Dendritic cell treated with granulocyte-macrophage colony-stimulating factor and Interleukin-4, amounts not matched to agents 40 ng/mL and 50 ng/mL, for 4 days (primary cell): ENCODE measurements around the gene KCND3.

Experiments
- H3K27ac Mint-ChIP-seq: one replicate; pipeline ENCODE4 v1.8.0; 2022; ENCODE audit warnings: mild to moderate bottlenecking, mixed read lengths
- H3K27me3 Mint-ChIP-seq: one replicate; pipeline ENCODE4 v1.8.0; 2022; ENCODE audit warnings: mild to moderate bottlenecking, mixed read lengths
- H3K36me3 Mint-ChIP-seq: one replicate; pipeline ENCODE4 v1.8.0; 2022; ENCODE audit warnings: low read depth, mixed read lengths
- H3K4me1 Mint-ChIP-seq: one replicate; pipeline ENCODE4 v1.8.0; 2022; ENCODE audit warnings: low read depth, mixed read lengths
- H3K4me3 Mint-ChIP-seq: one replicate; pipeline ENCODE4 v1.8.0; 2022; ENCODE audit warnings: mild to moderate bottlenecking, moderate library complexity, mixed read lengths
- H3K9me3 Mint-ChIP-seq: one replicate; pipeline ENCODE4 v1.8.0; 2022; ENCODE audit warnings: mixed read lengths
- intact Hi-C: fragments of 100-400 bp; cut with micrococcal nuclease; formaldehyde crosslinking; loops from one replicate; pipeline ENCODE4 v1.15.0; 2022

The KCND3 gene

GRCh38 chr1:111961016-111961415 lies 28.5 kb downstream of the KCND3 start:
- H3K9me3 Mint-ChIP-seq = no peaks in the 10 kb centered on the region
- no peak overlapping the region for H3K4me3 Mint-ChIP-seq
- peaks cover 20% of the 10 kb centered on the region for H3K27me3 Mint-ChIP-seq
- intact Hi-C loops = no loop called here
- H3K36me3 Mint-ChIP-seq = no peaks in the 10 kb centered on the region
- H3K4me1 Mint-ChIP-seq = no peaks in the 10 kb centered on the region
- H3K27ac Mint-ChIP-seq = no peak overlapping the region

- no peak overlapping the region for H3K27ac Mint-ChIP-seq
- intact Hi-C loops = no loop called here
- H3K36me3 Mint-ChIP-seq = no peaks in the 10 kb centered on the region
- H3K4me1 Mint-ChIP-seq = no peaks in the 10 kb centered on the region
- no peaks in the 10 kb centered on the region for H3K9me3 Mint-ChIP-seq
- peaks cover 17% of the 10 kb centered on the region for H3K27me3 Mint-ChIP-seq
- H3K4me3 Mint-ChIP-seq = no peak overlapping the region
Observed at GRCh38 chr1:111959436-111959835, 30.0 kb downstream of the KCND3 start.

- no peaks in the 10 kb centered on the region for H3K9me3 Mint-ChIP-seq
- peaks cover 13% of the 10 kb centered on the region for H3K27me3 Mint-ChIP-seq
- H3K27ac Mint-ChIP-seq = no peak overlapping the region
- H3K4me1 Mint-ChIP-seq = no peaks in the 10 kb centered on the region
- no peaks in the 10 kb centered on the region for H3K36me3 Mint-ChIP-seq
- intact Hi-C loops = no loop called here
- H3K4me3 Mint-ChIP-seq = no peak overlapping the region
Observed at GRCh38 chr1:111958851-111959250, 30.6 kb downstream of the KCND3 start.

- Mint-ChIP-seq H3K27me3 (peaks cover 9% of the 10 kb centered on the region), H3K36me3 (no peaks in the 10 kb centered on the region), H3K4me3 (no peak overlapping the region), H3K4me1 (no peaks in the 10 kb centered on the region), H3K9me3 (no peaks in the 10 kb centered on the region), H3K27ac (no peak overlapping the region)
- intact Hi-C loops = no loop called here
Observed at GRCh38 chr1:111958075-111958474, 31.4 kb downstream of the KCND3 start.

GRCh38 chr1:111956155-111956771 lies 33.2 kb downstream of the KCND3 start:
- H3K27me3 Mint-ChIP-seq = peaks cover 11% of the 10 kb centered on the region
- intact Hi-C loops = no loop called here
- H3K27ac Mint-ChIP-seq = no peak overlapping the region
- no peak overlapping the region for H3K4me3 Mint-ChIP-seq
- H3K4me1 Mint-ChIP-seq = no peaks in the 10 kb centered on the region
- H3K36me3 Mint-ChIP-seq = no peaks in the 10 kb centered on the region
- H3K9me3 Mint-ChIP-seq = no peaks in the 10 kb centered on the region

GRCh38 chr1:111955755-111956154 lies 33.7 kb downstream of the KCND3 start:
- Mint-ChIP-seq H3K27ac (no peak overlapping the region), H3K27me3 (peaks cover 11% of the 10 kb centered on the region), H3K9me3 (no peaks in the 10 kb centered on the region), H3K4me3 (no peak overlapping the region), H3K36me3 (no peaks in the 10 kb centered on the region), H3K4me1 (no peaks in the 10 kb centered on the region)
- intact Hi-C loops = no loop called here

GRCh38 chr1:111953797-111954196 lies 35.7 kb downstream of the KCND3 start:
- intact Hi-C loops = no loop called here
- peaks cover 13% of the 10 kb centered on the region for H3K27me3 Mint-ChIP-seq

GRCh38 chr1:111952125-111952657 lies 37.3 kb downstream of the KCND3 start:
- H3K4me3 Mint-ChIP-seq = no peak overlapping the region
- no peaks in the 10 kb centered on the region for H3K36me3 Mint-ChIP-seq
- no peaks in the 10 kb centered on the region for H3K9me3 Mint-ChIP-seq
- H3K27me3 Mint-ChIP-seq = peaks cover 17% of the 10 kb centered on the region
- H3K4me1 Mint-ChIP-seq = no peaks in the 10 kb centered on the region
- no peak overlapping the region for H3K27ac Mint-ChIP-seq
- intact Hi-C loops = no loop called here

More at GRCh38 chr1:111953797-111954196, 35.7 kb downstream of the KCND3 start:
- no peaks in the 10 kb centered on the region for H3K4me1 Mint-ChIP-seq
- H3K36me3 Mint-ChIP-seq = no peaks in the 10 kb centered on the region
- no peak overlapping the region for H3K27ac Mint-ChIP-seq
- H3K9me3 Mint-ChIP-seq = no peaks in the 10 kb centered on the region
- H3K4me3 Mint-ChIP-seq = no peak overlapping the region

GRCh38 chr1:111948209-111949171 lies 41.0 kb downstream of the KCND3 start:
- Mint-ChIP-seq H3K36me3 (no peaks in the 10 kb centered on the region), H3K27me3 (peaks cover 17% of the 10 kb centered on the region), H3K27ac (no peak overlapping the region), H3K9me3 (no peaks in the 10 kb centered on the region), H3K4me1 (no peaks in the 10 kb centered on the region), H3K4me3 (no peak overlapping the region)
- intact Hi-C loops = no loop called here

GRCh38 chr1:111943846-111944749 lies 45.4 kb downstream of the KCND3 start:
- peaks cover 4% of the 10 kb centered on the region for H3K27me3 Mint-ChIP-seq
- no peak overlapping the region for H3K27ac Mint-ChIP-seq
- H3K4me3 Mint-ChIP-seq = no peak overlapping the region
- intact Hi-C loops = no loop called here
- H3K4me1 Mint-ChIP-seq = no peaks in the 10 kb centered on the region
- H3K9me3 Mint-ChIP-seq = no peaks in the 10 kb centered on the region
- H3K36me3 Mint-ChIP-seq = no peaks in the 10 kb centered on the region

- Mint-ChIP-seq H3K4me3 (no peak overlapping the region), H3K27me3 (no peaks in the 10 kb centered on the region), H3K36me3 (no peaks in the 10 kb centered on the region), H3K27ac (no peak overlapping the region), H3K4me1 (no peaks in the 10 kb centered on the region), H3K9me3 (no peaks in the 10 kb centered on the region)
- intact Hi-C loops = no loop called here
Observed at GRCh38 chr1:111943066-111943465, 46.4 kb downstream of the KCND3 start.

GRCh38 chr1:111938536-111938935 lies 50.9 kb downstream of the KCND3 start:
- intact Hi-C loops = no loop called here
- Mint-ChIP-seq H3K4me1 (no peaks in the 10 kb centered on the region), H3K36me3 (no peaks in the 10 kb centered on the region), H3K27me3 (no peaks in the 10 kb centered on the region), H3K27ac (no peak overlapping the region), H3K4me3 (no peak overlapping the region), H3K9me3 (no peaks in the 10 kb centered on the region)

GRCh38 chr1:111938123-111938522 lies 51.3 kb downstream of the KCND3 start:
- no peaks in the 10 kb centered on the region for H3K27me3 Mint-ChIP-seq
- no peaks in the 10 kb centered on the region for H3K36me3 Mint-ChIP-seq
- H3K4me3 Mint-ChIP-seq = no peak overlapping the region
- intact Hi-C loops = no loop called here
- H3K4me1 Mint-ChIP-seq = no peaks in the 10 kb centered on the region
- H3K9me3 Mint-ChIP-seq = no peaks in the 10 kb centered on the region
- H3K27ac Mint-ChIP-seq = no peak overlapping the region
